MCF 10A (cell line): ENCODE data around the gene SP9. TPM values are rescaled to one million over a fixed set of nuclear protein-coding genes. Genes with fewer than 3 reads are reported as not detected.

Source experiments
- BruUV-seq: library from RNA; stranded (reverse); fragments of 400-500 nt; replicated peaks from 2 replicates; lab custom pipeline; 2021; lab: Mats Ljungman, UMichigan
- CTCF ChIA-PET: fragments of 300-600 bp; sonication (Branson Sonifier 250); formaldehyde crosslinking; extraction: SDS; loops from one replicate; lab custom pipeline; 2021; ENCODE audit warnings: antibody characterized with exemption, inconsistent platforms; lab: Yijun Ruan, JAX
- POLR2A ChIA-PET: fragments of 300-600, 350-650 bp; sonication (Branson Sonifier 250); formaldehyde crosslinking; extraction: SDS; loops from one replicate; lab custom pipeline; 2020; ENCODE audit warnings: antibody characterized with exemption, inconsistent platforms; lab: Yijun Ruan, JAX
- DNase-seq: peaks from one replicate; pipeline ENCODE4 v3.0.0-alpha.2; 2018; ENCODE audit not compliant: unreplicated experiment
- H3K27ac Mint-ChIP-seq: one replicate; pipeline ENCODE4 v1.8.0; 2022; ENCODE audit warnings: mild to moderate bottlenecking, low read depth, mixed read lengths; ENCODE audit not compliant: unreplicated experiment
- H3K27me3 Mint-ChIP-seq: one replicate; pipeline ENCODE4 v1.8.0; 2022; ENCODE audit warnings: mixed read lengths; ENCODE audit not compliant: insufficient read depth, unreplicated experiment
- H3K36me3 Mint-ChIP-seq: one replicate; pipeline ENCODE4 v1.8.0; 2022; ENCODE audit warnings: mild to moderate bottlenecking, moderate library complexity, mixed read lengths; ENCODE audit not compliant: insufficient read depth, unreplicated experiment
- H3K4me1 Mint-ChIP-seq: one replicate; pipeline ENCODE4 v1.8.0; 2022; ENCODE audit warnings: mixed read lengths; ENCODE audit not compliant: insufficient read depth, unreplicated experiment
- H3K4me3 Mint-ChIP-seq: one replicate; pipeline ENCODE4 v1.8.0; 2022; ENCODE audit warnings: mild to moderate bottlenecking, moderate library complexity, mixed read lengths; ENCODE audit not compliant: unreplicated experiment
- H3K9me3 Mint-ChIP-seq: one replicate; pipeline ENCODE4 v1.8.0; 2022; ENCODE audit warnings: mixed read lengths; ENCODE audit not compliant: unreplicated experiment
- intact Hi-C: fragments of 100-400 bp; cut with micrococcal nuclease; formaldehyde crosslinking; loops from 2 replicates; pipeline ENCODE4 v1.14.1; 2022
- total RNA-seq: library from RNA; stranded (reverse); gene quantifications from 2 replicates; pipeline ENCODE4 v1.2.3, GENCODE V29; 2022
- TF ChIP-seq, protein P1 (sequence below): fragments of 200-600 bp; IDR thresholded peaks from one replicate; pipeline ENCODE4 v1.8.0; 2022; ENCODE audit warnings: antibody characterized with exemption, mild to moderate bottlenecking; ENCODE audit not compliant: unreplicated experiment

Gene SP9
- total RNA-seq, 1 experiment from 2014 or later, result not detected

DNA sequence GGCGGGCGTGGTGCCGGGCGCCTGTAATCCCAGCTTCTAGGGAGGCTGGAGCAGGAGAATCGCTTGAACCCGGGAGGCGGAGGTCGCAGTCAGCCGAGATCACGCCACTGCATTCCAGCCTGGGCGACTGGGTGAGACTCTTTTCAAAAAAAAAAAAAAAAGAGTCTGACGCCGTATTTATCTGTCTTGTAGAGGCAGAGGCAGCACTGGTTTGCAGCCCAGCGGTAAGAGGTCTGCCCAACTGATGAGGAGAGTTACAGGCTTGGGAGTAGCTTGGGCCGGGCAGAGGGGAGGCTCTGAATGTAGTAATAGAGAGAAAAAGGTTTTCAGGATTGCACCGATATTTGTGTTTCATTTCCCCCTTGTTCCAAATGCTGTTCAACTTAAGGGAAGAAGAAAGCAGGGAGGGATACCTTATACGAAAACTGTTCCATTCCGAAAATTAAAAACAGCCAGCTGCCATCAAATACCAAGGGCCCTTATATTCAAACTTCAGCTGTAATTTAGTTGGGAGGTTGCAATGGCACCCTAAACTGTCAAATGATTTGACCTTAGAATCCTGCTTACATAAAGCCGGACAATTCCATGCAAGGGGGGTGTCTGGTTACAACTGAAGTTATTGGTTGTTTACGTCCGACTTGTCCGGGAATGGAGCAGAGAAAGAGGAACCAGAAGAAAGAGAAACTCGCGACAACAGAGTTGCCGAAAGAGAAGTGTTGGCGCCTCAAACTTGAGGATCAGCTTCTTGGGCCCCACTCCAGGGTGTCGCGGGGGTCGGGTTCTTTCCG lies 9.2 kb upstream of the SP9 start:
- intact Hi-C loops, result no loop called here
- H3K4me3 Mint-ChIP-seq, result no peak overlapping the region
- H3K36me3 Mint-ChIP-seq, result peaks cover 6% of the 10 kb centered on the region
- no TSS peak for BruUV-seq
- H3K4me1 Mint-ChIP-seq, result no peaks in the 10 kb centered on the region
- H3K9me3 Mint-ChIP-seq, result no peaks in the 10 kb centered on the region
- TF ChIP-seq, protein P1, sequence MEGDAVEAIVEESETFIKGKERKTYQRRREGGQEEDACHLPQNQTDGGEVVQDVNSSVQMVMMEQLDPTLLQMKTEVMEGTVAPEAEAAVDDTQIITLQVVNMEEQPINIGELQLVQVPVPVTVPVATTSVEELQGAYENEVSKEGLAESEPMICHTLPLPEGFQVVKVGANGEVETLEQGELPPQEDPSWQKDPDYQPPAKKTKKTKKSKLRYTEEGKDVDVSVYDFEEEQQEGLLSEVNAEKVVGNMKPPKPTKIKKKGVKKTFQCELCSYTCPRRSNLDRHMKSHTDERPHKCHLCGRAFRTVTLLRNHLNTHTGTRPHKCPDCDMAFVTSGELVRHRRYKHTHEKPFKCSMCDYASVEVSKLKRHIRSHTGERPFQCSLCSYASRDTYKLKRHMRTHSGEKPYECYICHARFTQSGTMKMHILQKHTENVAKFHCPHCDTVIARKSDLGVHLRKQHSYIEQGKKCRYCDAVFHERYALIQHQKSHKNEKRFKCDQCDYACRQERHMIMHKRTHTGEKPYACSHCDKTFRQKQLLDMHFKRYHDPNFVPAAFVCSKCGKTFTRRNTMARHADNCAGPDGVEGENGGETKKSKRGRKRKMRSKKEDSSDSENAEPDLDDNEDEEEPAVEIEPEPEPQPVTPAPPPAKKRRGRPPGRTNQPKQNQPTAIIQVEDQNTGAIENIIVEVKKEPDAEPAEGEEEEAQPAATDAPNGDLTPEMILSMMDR, result no peak
- CTCF ChIA-PET, result interaction anchor here (0.5 to 1.1 kb wide), 3 partner anchors 11 to 442 kb away, joined by 3 read pairs; no protein-coding TSS in a partner anchor
- no peak for DNase-seq
- no peak overlapping the region for H3K27ac Mint-ChIP-seq
- POLR2A ChIA-PET, result interaction anchor here (0.6 kb wide), 1 partner anchor 37 kb away, joined by 3 read pairs; no protein-coding TSS in a partner anchor
- H3K27me3 Mint-ChIP-seq, result peaks cover 8% of the 10 kb centered on the region

DNA sequence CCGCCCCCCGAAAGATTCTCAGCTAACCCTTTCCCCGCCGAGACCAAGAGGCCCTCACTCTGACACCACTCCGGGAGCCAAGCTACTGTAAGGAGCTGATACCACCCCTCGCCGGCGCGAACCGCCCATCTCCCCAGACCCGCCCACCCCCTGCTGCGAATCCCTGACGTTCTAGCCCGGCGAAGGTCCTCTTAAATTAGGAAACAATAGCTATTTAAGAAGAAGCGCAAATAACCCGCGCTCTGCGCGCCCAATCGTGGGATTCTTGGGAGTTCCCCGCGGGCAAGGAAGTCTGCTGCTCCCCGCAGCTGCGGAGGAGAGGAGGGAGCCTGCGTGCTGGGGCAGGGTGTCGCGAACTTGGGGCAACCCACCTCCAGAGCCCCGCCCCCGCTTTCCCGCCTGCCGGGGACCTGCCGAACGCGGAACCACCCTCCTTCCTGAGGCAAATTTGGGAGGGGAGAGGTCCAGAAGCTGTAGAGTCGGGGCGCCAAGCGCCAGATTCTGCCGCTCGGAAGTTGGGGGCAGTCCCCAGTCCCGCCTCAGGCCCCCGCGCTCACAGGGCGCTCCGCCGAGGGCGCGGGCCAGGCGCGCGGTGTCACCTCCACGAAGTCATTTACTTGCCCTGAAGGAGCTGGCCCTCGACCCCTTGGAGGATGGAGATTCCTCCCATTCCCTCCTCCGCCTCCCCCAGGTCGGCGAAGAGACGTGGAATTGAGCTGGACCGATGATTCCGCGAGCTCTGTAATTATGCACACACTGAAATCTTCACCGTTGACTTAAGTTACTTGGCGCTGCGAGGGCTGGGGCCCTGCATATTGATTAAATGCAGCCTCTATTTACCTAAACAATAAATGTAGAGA lies 8.4 kb upstream of the SP9 start:
- ChIA-PET CTCF (interaction anchor here (0.5 to 1.1 kb wide), 2 partner anchors 10 to 183 kb away, joined by 3 read pairs; no protein-coding TSS in a partner anchor), POLR2A (no interaction called here)
- Mint-ChIP-seq H3K4me3 (no peak overlapping the region), H3K27ac (no peak overlapping the region), H3K27me3 (peaks cover 8% of the 10 kb centered on the region), H3K36me3 (peaks cover 6% of the 10 kb centered on the region), H3K9me3 (no peaks in the 10 kb centered on the region), H3K4me1 (no peaks in the 10 kb centered on the region)
- BruUV-seq, result no TSS peak
- DNase-seq, result no peak
- intact Hi-C loops, result no loop called here
- TF ChIP-seq, protein P1, result no peak

DNA sequence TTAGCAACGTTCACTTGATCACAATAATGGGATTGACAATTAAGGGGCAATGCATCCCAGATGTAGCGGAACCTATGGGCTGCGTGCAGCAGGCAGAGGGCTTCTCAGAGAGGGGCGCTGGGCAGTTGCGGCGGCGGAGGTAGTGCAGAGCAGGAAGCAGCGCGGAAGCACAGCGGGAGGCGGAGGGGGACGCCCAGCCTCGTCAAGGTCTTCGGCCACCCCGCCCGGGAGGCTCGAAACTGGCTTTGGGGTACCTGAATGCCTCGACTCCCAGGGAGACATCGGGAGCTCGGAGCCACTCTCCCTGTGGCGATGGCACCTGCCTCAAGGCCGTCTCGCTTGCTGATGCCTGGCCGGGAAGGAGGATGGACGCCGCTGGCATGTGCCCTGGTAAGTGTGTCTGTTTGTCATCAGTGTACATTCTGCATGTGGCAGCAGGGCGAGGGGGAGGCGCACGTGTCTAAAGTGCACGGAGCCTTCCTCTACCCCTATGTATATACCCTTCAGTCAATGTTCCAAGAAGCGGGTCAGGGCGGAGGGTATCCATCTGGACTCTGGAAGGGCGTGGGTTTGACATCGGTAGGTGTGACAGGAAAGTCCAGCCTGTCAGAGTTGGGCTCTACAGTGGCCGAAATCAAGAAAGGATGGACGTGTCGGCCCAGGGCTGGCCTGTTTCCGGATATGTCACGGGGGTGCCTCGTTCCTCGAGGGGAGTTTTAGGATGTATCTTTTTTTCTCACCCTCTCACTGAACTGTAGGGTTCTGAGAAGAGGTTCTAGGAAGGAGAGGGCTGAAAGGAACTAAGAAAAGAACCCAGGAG lies 7.5 kb upstream of the SP9 start:
- no peak for DNase-seq
- ChIA-PET POLR2A (interaction anchor here (0.7 kb wide), 1 partner anchor 330 kb away, joined by 3 read pairs; no protein-coding TSS in a partner anchor), CTCF (no interaction called here)
- H3K27ac Mint-ChIP-seq, result no peak overlapping the region
- intact Hi-C loops, result no loop called here
- peaks cover 8% of the 10 kb centered on the region for H3K27me3 Mint-ChIP-seq
- H3K4me3 Mint-ChIP-seq, result no peak overlapping the region
- TF ChIP-seq, protein P1, result no peak
- H3K9me3 Mint-ChIP-seq, result no peaks in the 10 kb centered on the region
- H3K4me1 Mint-ChIP-seq, result no peaks in the 10 kb centered on the region
- BruUV-seq, result no TSS peak
- peaks cover 6% of the 10 kb centered on the region for H3K36me3 Mint-ChIP-seq
